ENCODE results near the gene C7orf33.
"Not testable (repeated sequence)": the region's sequence is repeated elsewhere in the genome, so short reads cannot be mapped to it uniquely, and the experiment has no call there.

C7orf33 gene

GRCh38 chr7:148571381-148571780 lies 19.2 kb upstream of the C7orf33 start:
- Histone ChIP-seq H3K4me3 (replicated peaks; ENCODE audit: insufficient read depth, low read length) (no peak overlapping the region), H3K27me3 (ENCODE audit: insufficient read depth, poor library complexity, severe bottlenecking) (no peaks in the 10 kb centered on the region), H3K27ac (replicated peaks) (no peak overlapping the region)
- DNase-seq (ENCODE audit: low read depth in 1 of 2, low spot score in 1 of 2) = no peak
- TF ChIP-seq GABPA (IDR thresholded peaks at IDR 0.05; ENCODE audit: low read depth) (no peak), POLR2AphosphoS5 (IDR thresholded peaks at IDR 0.05; ENCODE audit: low read depth) (no peak), SPI1 (IDR thresholded peaks at IDR 0.05; ENCODE audit: borderline replicate concordance, low read depth) (no peak)
- TF ChIP-seq, protein P1, sequence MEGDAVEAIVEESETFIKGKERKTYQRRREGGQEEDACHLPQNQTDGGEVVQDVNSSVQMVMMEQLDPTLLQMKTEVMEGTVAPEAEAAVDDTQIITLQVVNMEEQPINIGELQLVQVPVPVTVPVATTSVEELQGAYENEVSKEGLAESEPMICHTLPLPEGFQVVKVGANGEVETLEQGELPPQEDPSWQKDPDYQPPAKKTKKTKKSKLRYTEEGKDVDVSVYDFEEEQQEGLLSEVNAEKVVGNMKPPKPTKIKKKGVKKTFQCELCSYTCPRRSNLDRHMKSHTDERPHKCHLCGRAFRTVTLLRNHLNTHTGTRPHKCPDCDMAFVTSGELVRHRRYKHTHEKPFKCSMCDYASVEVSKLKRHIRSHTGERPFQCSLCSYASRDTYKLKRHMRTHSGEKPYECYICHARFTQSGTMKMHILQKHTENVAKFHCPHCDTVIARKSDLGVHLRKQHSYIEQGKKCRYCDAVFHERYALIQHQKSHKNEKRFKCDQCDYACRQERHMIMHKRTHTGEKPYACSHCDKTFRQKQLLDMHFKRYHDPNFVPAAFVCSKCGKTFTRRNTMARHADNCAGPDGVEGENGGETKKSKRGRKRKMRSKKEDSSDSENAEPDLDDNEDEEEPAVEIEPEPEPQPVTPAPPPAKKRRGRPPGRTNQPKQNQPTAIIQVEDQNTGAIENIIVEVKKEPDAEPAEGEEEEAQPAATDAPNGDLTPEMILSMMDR (IDR thresholded peaks at IDR 0.05; ENCODE audit: insufficient read depth, low read length) = no peak
- TF ChIP-seq, protein P2, sequence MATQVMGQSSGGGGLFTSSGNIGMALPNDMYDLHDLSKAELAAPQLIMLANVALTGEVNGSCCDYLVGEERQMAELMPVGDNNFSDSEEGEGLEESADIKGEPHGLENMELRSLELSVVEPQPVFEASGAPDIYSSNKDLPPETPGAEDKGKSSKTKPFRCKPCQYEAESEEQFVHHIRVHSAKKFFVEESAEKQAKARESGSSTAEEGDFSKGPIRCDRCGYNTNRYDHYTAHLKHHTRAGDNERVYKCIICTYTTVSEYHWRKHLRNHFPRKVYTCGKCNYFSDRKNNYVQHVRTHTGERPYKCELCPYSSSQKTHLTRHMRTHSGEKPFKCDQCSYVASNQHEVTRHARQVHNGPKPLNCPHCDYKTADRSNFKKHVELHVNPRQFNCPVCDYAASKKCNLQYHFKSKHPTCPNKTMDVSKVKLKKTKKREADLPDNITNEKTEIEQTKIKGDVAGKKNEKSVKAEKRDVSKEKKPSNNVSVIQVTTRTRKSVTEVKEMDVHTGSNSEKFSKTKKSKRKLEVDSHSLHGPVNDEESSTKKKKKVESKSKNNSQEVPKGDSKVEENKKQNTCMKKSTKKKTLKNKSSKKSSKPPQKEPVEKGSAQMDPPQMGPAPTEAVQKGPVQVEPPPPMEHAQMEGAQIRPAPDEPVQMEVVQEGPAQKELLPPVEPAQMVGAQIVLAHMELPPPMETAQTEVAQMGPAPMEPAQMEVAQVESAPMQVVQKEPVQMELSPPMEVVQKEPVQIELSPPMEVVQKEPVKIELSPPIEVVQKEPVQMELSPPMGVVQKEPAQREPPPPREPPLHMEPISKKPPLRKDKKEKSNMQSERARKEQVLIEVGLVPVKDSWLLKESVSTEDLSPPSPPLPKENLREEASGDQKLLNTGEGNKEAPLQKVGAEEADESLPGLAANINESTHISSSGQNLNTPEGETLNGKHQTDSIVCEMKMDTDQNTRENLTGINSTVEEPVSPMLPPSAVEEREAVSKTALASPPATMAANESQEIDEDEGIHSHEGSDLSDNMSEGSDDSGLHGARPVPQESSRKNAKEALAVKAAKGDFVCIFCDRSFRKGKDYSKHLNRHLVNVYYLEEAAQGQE (IDR thresholded peaks at IDR 0.05; ENCODE audit: insufficient replicate concordance, low read depth) = no peak

GRCh38 chr7:148572067-148572522 lies 18.5 kb upstream of the C7orf33 start:
- Histone ChIP-seq H3K27ac (replicated peaks) (no peak overlapping the region), H3K27me3 (ENCODE audit: insufficient read depth, poor library complexity, severe bottlenecking) (no peaks in the 10 kb centered on the region), H3K4me3 (replicated peaks; ENCODE audit: insufficient read depth, low read length) (no peak overlapping the region)
- TF ChIP-seq, protein P2 (IDR thresholded peaks at IDR 0.05; ENCODE audit: insufficient replicate concordance, low read depth) = no peak
- TF ChIP-seq SPI1 (IDR thresholded peaks at IDR 0.05; ENCODE audit: borderline replicate concordance, low read depth) (no peak), GABPA (IDR thresholded peaks at IDR 0.05; ENCODE audit: low read depth) (no peak), POLR2AphosphoS5 (IDR thresholded peaks at IDR 0.05; ENCODE audit: low read depth) (no peak)
- TF ChIP-seq, protein P1 (IDR thresholded peaks at IDR 0.05; ENCODE audit: insufficient read depth, low read length) = no peak
- DNase-seq (ENCODE audit: low read depth in 1 of 2, low spot score in 1 of 2) = no peak

DNA sequence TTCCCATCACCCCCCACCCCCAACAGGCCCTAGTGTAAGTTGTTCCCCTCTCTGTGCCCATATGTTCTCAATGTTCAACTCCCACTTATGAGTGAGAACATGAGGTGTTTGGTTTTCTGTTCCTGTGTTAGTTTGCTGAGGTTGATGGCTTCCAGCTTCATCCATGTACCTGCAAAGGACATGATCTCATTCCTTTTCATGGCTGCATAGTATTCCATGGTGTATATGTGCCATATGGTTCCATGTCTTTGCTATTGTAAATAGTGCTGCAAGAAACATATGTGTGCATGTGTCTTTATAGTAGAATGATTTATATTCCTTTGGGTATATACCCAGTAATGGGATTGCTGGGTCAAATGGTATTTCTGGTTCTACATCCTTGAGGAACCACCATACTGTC lies 17.0 kb upstream of the C7orf33 start:
- DNase-seq (ENCODE audit: low read depth in 1 of 2, low spot score in 1 of 2); H3K4me3 ChIP-seq (replicated peaks; ENCODE audit: insufficient read depth, low read length); H3K27me3 ChIP-seq (ENCODE audit: insufficient read depth, poor library complexity, severe bottlenecking); H3K27ac ChIP-seq (replicated peaks): not testable (repeated sequence)

DNA sequence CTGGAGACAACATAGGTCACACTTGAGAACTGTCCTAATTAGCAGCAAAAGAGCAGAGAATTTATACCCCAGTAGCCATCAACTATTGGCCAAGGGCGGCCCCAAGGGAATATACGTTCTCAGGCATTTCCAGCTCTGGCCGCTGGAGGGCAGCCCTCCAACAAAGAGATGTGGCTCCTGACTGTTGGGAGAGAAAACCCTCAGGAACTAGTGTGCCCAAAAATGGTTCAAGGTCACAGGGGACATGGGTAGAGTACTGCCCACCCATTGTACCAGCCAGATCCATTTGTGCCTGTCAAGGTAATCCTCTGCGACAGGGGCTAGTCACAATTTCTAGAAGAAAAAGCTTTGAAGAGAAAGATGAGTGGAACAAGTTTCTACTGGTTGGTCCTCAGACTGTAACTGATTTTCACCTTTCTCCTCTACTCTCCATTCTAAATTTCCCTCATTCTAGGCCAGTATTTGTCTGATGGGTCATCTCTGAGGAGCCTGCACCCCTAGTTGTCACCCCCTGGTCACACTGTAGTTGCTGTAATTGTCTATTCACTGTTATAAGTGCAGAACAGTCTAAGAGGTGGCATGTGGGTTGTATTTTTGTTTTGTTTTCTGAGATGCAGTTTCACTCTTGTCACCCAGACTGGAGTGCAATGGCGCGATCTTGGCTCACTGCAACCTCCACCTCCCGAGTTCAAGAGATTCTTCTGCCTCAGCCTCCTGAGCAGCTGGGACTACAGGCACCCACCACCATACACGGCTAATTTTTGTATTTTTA lies 14.7 kb upstream of the C7orf33 start:
- Histone ChIP-seq H3K4me3 (replicated peaks; ENCODE audit: insufficient read depth, low read length) (no peak overlapping the region), H3K27me3 (ENCODE audit: insufficient read depth, poor library complexity, severe bottlenecking) (no peaks in the 10 kb centered on the region), H3K27ac (replicated peaks) (no peak overlapping the region)
- DNase-seq (ENCODE audit: low read depth in 1 of 2, low spot score in 1 of 2) = peak in 1 of 2 experiments; percentile 62
- TF ChIP-seq GABPA (IDR thresholded peaks at IDR 0.05; ENCODE audit: low read depth) (no peak), SPI1 (IDR thresholded peaks at IDR 0.05; ENCODE audit: borderline replicate concordance, low read depth) (no peak)
- TF ChIP-seq, protein P2 (IDR thresholded peaks at IDR 0.05; ENCODE audit: insufficient replicate concordance, low read depth) = no peak
- TF ChIP-seq, protein P1 (IDR thresholded peaks at IDR 0.05; ENCODE audit: insufficient read depth, low read length) = peak; percentile 88
